Kidney epithelial cell (primary cell): ENCODE measurements around the gene UVSSA. TPM values are rescaled to one million over a fixed set of nuclear protein-coding genes. Genes with fewer than 3 reads are reported as not detected.
"Not testable (repeated sequence)": the region's sequence is repeated elsewhere in the genome, so short reads cannot be mapped to it uniquely, and the experiment has no call there.

Experiments used
- DNase-seq: peaks from one replicate; pipeline ENCODE4 v3.0.0-alpha.2; 2010; ENCODE audit warnings: low read depth
- H3K27me3 ChIP-seq: 2 replicates; pipeline ENCODE4 v1.6.0; 2011; ENCODE audit warnings: low read length; ENCODE audit not compliant: control insufficient read depth, insufficient read depth
- H3K36me3 ChIP-seq: 2 replicates; pipeline ENCODE4 v1.5.1; 2011; ENCODE audit warnings: low read length; ENCODE audit not compliant: control insufficient read depth, insufficient read depth
- H3K4me3 ChIP-seq: 2 replicates; pipeline ENCODE4 v1.5.1; 2011; ENCODE audit warnings: low read depth, mild to moderate bottlenecking, control low read depth, low read length
- CTCF ChIP-seq: IDR thresholded peaks from 2 replicates; pipeline ENCODE4 v1.5.1; 2011; ENCODE audit warnings: mild to moderate bottlenecking, moderate library complexity, low read length, control low read depth, inconsistent platforms; ENCODE audit not compliant: insufficient read depth, poor library complexity, severe bottlenecking
- total RNA-seq: library from RNA; depleted of rRNA; stranded (reverse); fragments of >200 nt; gene quantifications from 2 replicates; pipeline ENCODE4 v1.2.3, GENCODE V29; 2015

The UVSSA gene
- total RNA-seq, 1 donor from 2014 or later: 13.0 TPM

GRCh38 chr4:1334579-1334895 is 12.5 kb upstream of the UVSSA start:
- no peak for DNase-seq
- no peak for TF ChIP-seq CTCF
- Histone ChIP-seq H3K27me3 (no peaks in the 10 kb centered on the region), H3K4me3 (no peak overlapping the region), H3K36me3 (peaks cover 4% of the 10 kb centered on the region)

- H3K4me3 ChIP-seq, H3K27me3 ChIP-seq, DNase-seq, H3K36me3 ChIP-seq: not testable (repeated sequence)
These were observed 11.7 kb upstream of the UVSSA start for GRCh38 chr4:1335193-1335883.

- TF ChIP-seq CTCF: no peak
- no peak overlapping the region for H3K4me3 ChIP-seq
- DNase-seq: no peak
- no peaks in the 10 kb centered on the region for H3K27me3 ChIP-seq
- H3K36me3 ChIP-seq: peaks cover 4% of the 10 kb centered on the region
These were observed 10.9 kb upstream of the UVSSA start for GRCh38 chr4:1336088-1336491.

GRCh38 chr4:1337376-1337831 is 9.6 kb upstream of the UVSSA start:
- TF ChIP-seq CTCF: no peak
- Histone ChIP-seq H3K27me3 (no peaks in the 10 kb centered on the region), H3K36me3 (peaks cover 4% of the 10 kb centered on the region), H3K4me3 (no peak overlapping the region)
- no peak for DNase-seq

GRCh38 chr4:1337951-1338751 is 8.9 kb upstream of the UVSSA start:
- H3K4me3 ChIP-seq: no peak overlapping the region
- TF ChIP-seq CTCF: no peak
- H3K36me3 ChIP-seq: peaks cover 4% of the 10 kb centered on the region
- no peaks in the 10 kb centered on the region for H3K27me3 ChIP-seq
- DNase-seq: no peak

GRCh38 chr4:1338752-1339414 is 8.1 kb upstream of the UVSSA start:
- no peak overlapping the region for H3K4me3 ChIP-seq
- no peak for TF ChIP-seq CTCF
- H3K27me3 ChIP-seq: no peaks in the 10 kb centered on the region
- H3K36me3 ChIP-seq: peaks cover 4% of the 10 kb centered on the region
- DNase-seq: no peak
